ENCODE measurements around the gene THEMIS.

DNA sequence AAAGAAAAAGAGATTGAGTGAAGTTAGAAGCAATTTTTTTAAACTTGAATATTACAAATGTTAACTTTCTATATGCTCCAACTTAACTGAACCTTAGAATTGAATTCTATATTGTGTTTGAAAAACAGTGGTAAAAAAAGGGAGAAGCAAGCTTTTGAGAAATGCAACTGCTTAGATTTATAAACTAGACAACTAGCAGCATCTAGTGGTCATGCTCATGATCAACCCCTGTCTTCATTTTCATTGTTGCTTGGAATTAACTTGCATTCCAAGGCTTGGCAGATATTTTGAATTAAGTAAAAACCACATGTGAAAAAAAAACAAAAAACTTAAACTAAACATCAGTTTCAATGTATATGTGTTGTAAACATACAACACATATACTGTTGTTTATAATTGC, 210.8 kb downstream of the THEMIS start:
- TF ChIP-seq, protein P1, sequence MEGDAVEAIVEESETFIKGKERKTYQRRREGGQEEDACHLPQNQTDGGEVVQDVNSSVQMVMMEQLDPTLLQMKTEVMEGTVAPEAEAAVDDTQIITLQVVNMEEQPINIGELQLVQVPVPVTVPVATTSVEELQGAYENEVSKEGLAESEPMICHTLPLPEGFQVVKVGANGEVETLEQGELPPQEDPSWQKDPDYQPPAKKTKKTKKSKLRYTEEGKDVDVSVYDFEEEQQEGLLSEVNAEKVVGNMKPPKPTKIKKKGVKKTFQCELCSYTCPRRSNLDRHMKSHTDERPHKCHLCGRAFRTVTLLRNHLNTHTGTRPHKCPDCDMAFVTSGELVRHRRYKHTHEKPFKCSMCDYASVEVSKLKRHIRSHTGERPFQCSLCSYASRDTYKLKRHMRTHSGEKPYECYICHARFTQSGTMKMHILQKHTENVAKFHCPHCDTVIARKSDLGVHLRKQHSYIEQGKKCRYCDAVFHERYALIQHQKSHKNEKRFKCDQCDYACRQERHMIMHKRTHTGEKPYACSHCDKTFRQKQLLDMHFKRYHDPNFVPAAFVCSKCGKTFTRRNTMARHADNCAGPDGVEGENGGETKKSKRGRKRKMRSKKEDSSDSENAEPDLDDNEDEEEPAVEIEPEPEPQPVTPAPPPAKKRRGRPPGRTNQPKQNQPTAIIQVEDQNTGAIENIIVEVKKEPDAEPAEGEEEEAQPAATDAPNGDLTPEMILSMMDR (IDR thresholded peaks at IDR 0.05; ENCODE audit: low read length) = peak; percentile 39; the same call in 1 of the 2 replicates
- no peak for TF ChIP-seq EZH2 (IDR thresholded peaks at IDR 0.05; ENCODE audit: borderline replicate concordance, low read length)

All from OCI-LY1 (cell line).